Measurements from ENCODE around the gene AGFG2.
A peak's percentile ranks its signal among the peaks of the same experiment; 100 is the strongest.

The AGFG2 gene

GRCh38 chr7:100580466-100581283, 41.7 kb downstream of the AGFG2 start:
- Histone ChIP-seq H3K79me2 (ENCODE audit: insufficient read depth, low read length) (peaks cover 56% of the 10 kb centered on the region), H3K9me2 (replicated peaks; ENCODE audit: low read depth, low read length) (no peaks in the 10 kb centered on the region), H3K36me3 (ENCODE audit: insufficient read depth, low read length) (peaks cover 64% of the 10 kb centered on the region; the same call in 1 of the 2 replicates), H3K9ac (ENCODE audit: low read depth, low read length, poor library complexity, severe bottlenecking) (no peak overlapping the region), H3K4me2 (ENCODE audit: low read depth, low read length, poor library complexity, severe bottlenecking) (no peak overlapping the region), H3K9me3 (ENCODE audit: insufficient read depth, low read depth, low read length) (no peaks in the 10 kb centered on the region), H3K4me3 (ENCODE audit: low read length, poor library complexity, severe bottlenecking) (no peak overlapping the region), H3F3A (ENCODE audit: low read depth) (peaks cover 8% of the 10 kb centered on the region; the same call in 1 of the 2 replicates), H4K20me1 (ENCODE audit: insufficient read depth, low read length, poor library complexity, severe bottlenecking) (peaks cover 43% of the 10 kb centered on the region), H3K4me1 (ENCODE audit: insufficient read depth, low read length, poor library complexity, severe bottlenecking) (peaks cover 16% of the 10 kb centered on the region), H2AFZ (ENCODE audit: low read length) (no peak overlapping the region), H3K27me3 (ENCODE audit: insufficient read depth, low read length, poor library complexity, severe bottlenecking) (no peaks in the 10 kb centered on the region)
- TF ChIP-seq CTCF (conservative IDR thresholded peaks at IDR 0.05; ENCODE audit: low read length) (no peak), EZH2phosphoT487 (IDR thresholded peaks at IDR 0.05; ENCODE audit: borderline replicate concordance) (no peak)

DNA sequence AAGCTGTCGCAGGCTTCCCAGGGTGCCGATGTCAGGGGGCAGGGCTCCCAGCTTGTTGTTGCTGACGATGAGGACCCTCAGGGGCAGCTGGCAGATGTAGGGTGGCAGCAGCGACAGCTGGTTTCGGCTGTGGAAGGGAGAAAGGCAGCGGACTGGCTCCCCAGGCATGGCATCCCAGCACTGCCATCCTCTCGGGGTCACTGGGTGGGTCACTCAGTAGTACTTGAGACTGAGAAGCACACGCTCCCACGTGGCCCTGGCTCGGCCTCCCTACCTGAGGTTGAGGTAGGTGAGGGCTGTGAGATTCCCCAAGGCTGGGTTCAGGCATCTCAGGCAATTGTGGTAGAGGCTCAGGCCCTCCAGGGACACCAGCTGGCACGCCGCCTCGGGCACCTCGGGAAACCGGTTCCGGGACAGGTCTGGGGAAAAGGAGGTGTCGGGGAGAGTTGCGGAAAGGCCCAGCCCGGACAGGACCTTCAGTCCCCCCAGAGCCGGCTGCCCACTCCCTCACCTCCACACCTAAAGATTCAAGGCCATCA, 43.1 kb downstream of the AGFG2 start:
- Histone ChIP-seq H2AFZ (ENCODE audit: low read length) (no peak overlapping the region), H3K9me3 (ENCODE audit: insufficient read depth, low read depth, low read length) (no peaks in the 10 kb centered on the region), H3K36me3 (ENCODE audit: insufficient read depth, low read length) (peaks cover 50% of the 10 kb centered on the region; the same call in 1 of the 2 replicates), H3K27me3 (ENCODE audit: insufficient read depth, low read length, poor library complexity, severe bottlenecking) (no peaks in the 10 kb centered on the region), H3K9me2 (replicated peaks; ENCODE audit: low read depth, low read length) (no peaks in the 10 kb centered on the region), H3K79me2 (ENCODE audit: insufficient read depth, low read length) (peaks cover 58% of the 10 kb centered on the region), H4K20me1 (ENCODE audit: insufficient read depth, low read length, poor library complexity, severe bottlenecking) (peaks cover 45% of the 10 kb centered on the region), H3K4me1 (ENCODE audit: insufficient read depth, low read length, poor library complexity, severe bottlenecking) (peaks cover 19% of the 10 kb centered on the region), H3K4me3 (ENCODE audit: low read length, poor library complexity, severe bottlenecking) (peak overlapping the region; percentile 97), H3K9ac (ENCODE audit: low read depth, low read length, poor library complexity, severe bottlenecking) (peak overlapping the region; percentile 96), H3K4me2 (ENCODE audit: low read depth, low read length, poor library complexity, severe bottlenecking) (peak overlapping the region; percentile 99), H3F3A (ENCODE audit: low read depth) (peaks cover 8% of the 10 kb centered on the region; the same call in 1 of the 2 replicates)
- TF ChIP-seq CTCF (conservative IDR thresholded peaks at IDR 0.05; ENCODE audit: low read length) (no peak), EZH2phosphoT487 (IDR thresholded peaks at IDR 0.05; ENCODE audit: borderline replicate concordance) (no peak)

- peaks cover 8% of the 10 kb centered on the region; the same call in 1 of the 2 replicates for H3F3A ChIP-seq (ENCODE audit: low read depth)
- H3K27me3 ChIP-seq (ENCODE audit: insufficient read depth, low read length, poor library complexity, severe bottlenecking), result no peaks in the 10 kb centered on the region
- peaks cover 58% of the 10 kb centered on the region for H3K79me2 ChIP-seq (ENCODE audit: insufficient read depth, low read length)
- no peaks in the 10 kb centered on the region for H3K9me3 ChIP-seq (ENCODE audit: insufficient read depth, low read depth, low read length)
- peaks cover 45% of the 10 kb centered on the region; the same call in 1 of the 2 replicates for H3K36me3 ChIP-seq (ENCODE audit: insufficient read depth, low read length)
- H3K4me2 ChIP-seq (ENCODE audit: low read depth, low read length, poor library complexity, severe bottlenecking), result peak overlapping the region; percentile 99
- H3K9me2 ChIP-seq (replicated peaks; ENCODE audit: low read depth, low read length), result no peaks in the 10 kb centered on the region
- peak overlapping the region; percentile 97 for H3K4me3 ChIP-seq (ENCODE audit: low read length, poor library complexity, severe bottlenecking)
- peaks cover 19% of the 10 kb centered on the region for H3K4me1 ChIP-seq (ENCODE audit: insufficient read depth, low read length, poor library complexity, severe bottlenecking)
- TF ChIP-seq CTCF (conservative IDR thresholded peaks at IDR 0.05; ENCODE audit: low read length) (no peak), EZH2phosphoT487 (IDR thresholded peaks at IDR 0.05; ENCODE audit: borderline replicate concordance) (no peak)
- H3K9ac ChIP-seq (ENCODE audit: low read depth, low read length, poor library complexity, severe bottlenecking), result peak overlapping the region; percentile 96
- no peak overlapping the region for H2AFZ ChIP-seq (ENCODE audit: low read length)
- H4K20me1 ChIP-seq (ENCODE audit: insufficient read depth, low read length, poor library complexity, severe bottlenecking), result peaks cover 45% of the 10 kb centered on the region
These were observed 43.6 kb downstream of the AGFG2 start for GRCh38 chr7:100582650-100583049.
